IMR-90 (cell line): Measurements from ENCODE around the gene IVNS1ABP. TPM values are rescaled to one million over a fixed set of nuclear protein-coding genes. Genes with fewer than 3 reads are reported as not detected.

Experiments used
- ATAC-seq: fragments of 200-7000 bp; cut with Tn5 transposase; 2 replicates; pipeline ENCODE4 v1.9.1; 2020; ENCODE audit warnings: low read depth, mild to moderate bottlenecking, moderate library complexity
- BruUV-seq: library from RNA; stranded (reverse); fragments of 400-500 nt; replicated peaks from 2 replicates; lab custom pipeline; 2021; lab: Mats Ljungman, UMichigan
- CTCF ChIA-PET: fragments of 300-600 bp; formaldehyde crosslinking; extraction: SDS; loops from one replicate; lab custom pipeline; 2021; ENCODE audit warnings: antibody characterized with exemption; lab: Yijun Ruan, JAX
- POLR2A ChIA-PET: fragments of 300-600 bp; sonication (Branson Sonifier 250); formaldehyde crosslinking; loops from one replicate; lab custom pipeline; 2022; ENCODE audit warnings: antibody characterized with exemption; ENCODE audit not compliant: unreplicated experiment; lab: Charles Lee
- DNase-seq: peaks from one replicate; pipeline ENCODE4 v3.0.0; 2013
- H2AFZ ChIP-seq: replicated peaks from 2 replicates; pipeline ENCODE3; 2013; ENCODE audit warnings: low read length, mild to moderate bottlenecking; ENCODE audit not compliant: poor library complexity
- H2AK5ac ChIP-seq: 2 replicates; pipeline ENCODE4 v1.6.1; 2013; ENCODE audit warnings: low read depth, low read length, inconsistent platforms
- H2AK9ac ChIP-seq: replicated peaks from 2 replicates; pipeline ENCODE3; 2013; ENCODE audit warnings: mild to moderate bottlenecking, low read depth, low read length, moderate library complexity; ENCODE audit not compliant: poor library complexity
- H2BK120ac ChIP-seq: 2 replicates; pipeline ENCODE4 v1.6.1; 2013; ENCODE audit warnings: low read depth, low read length, inconsistent platforms
- H2BK15ac ChIP-seq: 3 replicates; pipeline ENCODE4 v1.6.1; 2013; ENCODE audit warnings: low read depth, low read length, inconsistent platforms
- H2BK20ac ChIP-seq: 2 replicates; pipeline ENCODE4 v1.6.1; 2013; ENCODE audit warnings: low read depth, mild to moderate bottlenecking, inconsistent platforms, low read length, moderate library complexity
- H2BK5ac ChIP-seq: 2 replicates; pipeline ENCODE4 v1.6.1; 2013; ENCODE audit warnings: mild to moderate bottlenecking, low read depth, low read length, inconsistent platforms; ENCODE audit not compliant: poor library complexity, severe bottlenecking
- H3K14ac ChIP-seq: replicated peaks from 2 replicates; pipeline ENCODE4 v1.6.1; 2013; ENCODE audit warnings: low read depth, low read length, inconsistent platforms
- H3K18ac ChIP-seq: 2 replicates; pipeline ENCODE4 v1.6.1; 2013; ENCODE audit warnings: low read depth, low read length, control low read depth
- H3K23ac ChIP-seq: 2 replicates; pipeline ENCODE4 v1.6.1; 2013; ENCODE audit warnings: low read depth, low read length, inconsistent platforms
- H3K27ac ChIP-seq: 2 replicates; pipeline ENCODE4 v1.5.1; 2013; ENCODE audit warnings: mild to moderate bottlenecking, control low read depth, low read length; ENCODE audit not compliant: insufficient read depth
- H3K27me3 ChIP-seq: 2 replicates; pipeline ENCODE4 v1.6.1; 2013; ENCODE audit warnings: low read length; ENCODE audit not compliant: control insufficient read depth, insufficient read depth
- H3K36me3 ChIP-seq: 2 replicates; pipeline ENCODE4 v1.6.1; 2013; ENCODE audit warnings: low read length, mixed read lengths; ENCODE audit not compliant: control insufficient read depth, insufficient read depth
- H3K4ac ChIP-seq: 2 replicates; pipeline ENCODE4 v1.6.1; 2013; ENCODE audit warnings: low read depth, low read length, inconsistent platforms
- H3K4me1 ChIP-seq: 2 replicates; pipeline ENCODE4 v1.6.1; 2013; ENCODE audit warnings: low read length, mixed read lengths; ENCODE audit not compliant: control insufficient read depth, insufficient read depth
- H3K4me2 ChIP-seq: 2 replicates; pipeline ENCODE4 v1.6.1; 2013; ENCODE audit warnings: low read depth, mild to moderate bottlenecking, control low read depth, low read length, moderate library complexity
- H3K4me3 ChIP-seq: 2 replicates; pipeline ENCODE4 v1.5.1; 2013; ENCODE audit warnings: low read depth, mild to moderate bottlenecking, control low read depth, low read length, moderate library complexity; ENCODE audit not compliant: insufficient read depth
- H3K56ac ChIP-seq: 2 replicates; pipeline ENCODE4 v1.6.1; 2013; ENCODE audit warnings: low read length, inconsistent platforms; ENCODE audit not compliant: insufficient read depth; ENCODE audit errors: extremely low read depth
- H3K79me1 ChIP-seq, 2 experiments: 2 replicates each; pipeline ENCODE4 v1.6.1; 2013; ENCODE audit warnings: low read length in 2 of 2, inconsistent platforms in 1 of 2, low read depth in 1 of 2
- H3K9ac ChIP-seq: 2 replicates; pipeline ENCODE4 v1.6.1; 2013; ENCODE audit warnings: low read depth, low read length, control low read depth
- H3K9me1 ChIP-seq: 2 replicates; pipeline ENCODE4 v1.6.1; 2013; ENCODE audit warnings: low read length, inconsistent platforms; ENCODE audit not compliant: insufficient read depth
- H3K9me3 ChIP-seq: 2 replicates; pipeline ENCODE4 v1.6.1; 2013; ENCODE audit warnings: low read length; ENCODE audit not compliant: control insufficient read depth, insufficient read depth
- H4K20me1 ChIP-seq: 2 replicates; pipeline ENCODE4 v1.6.1; 2013; ENCODE audit warnings: low read length, inconsistent platforms; ENCODE audit not compliant: insufficient read depth
- H4K5ac ChIP-seq: 2 replicates; pipeline ENCODE4 v1.6.1; 2013; ENCODE audit warnings: mild to moderate bottlenecking, low read depth, low read length, control low read depth
- H4K8ac ChIP-seq, 2 experiments: 2 replicates each; pipeline ENCODE4 v1.6.1; 2013; ENCODE audit warnings: low read depth in 2 of 2, low read length in 2 of 2, control low read depth in 1 of 2, inconsistent platforms in 1 of 2
- H4K91ac ChIP-seq: 2 replicates; pipeline ENCODE4 v1.6.1; 2013; ENCODE audit warnings: low read depth, low read length, inconsistent platforms; ENCODE audit not compliant: insufficient read depth
- BHLHE40 ChIP-seq: fragments of 150-350 bp; IDR thresholded peaks from 2 replicates; pipeline ENCODE4 v1.6.1; 2016; ENCODE audit warnings: mild to moderate bottlenecking, low read depth, low read length
- CEBPB ChIP-seq: IDR thresholded peaks from 2 replicates; pipeline ENCODE4 v1.6.1; 2012; ENCODE audit warnings: low read depth, low read length, improper control_type of control experiment
- CHD1 ChIP-seq: IDR thresholded peaks from 2 replicates; pipeline ENCODE4 v1.6.1; 2012; ENCODE audit warnings: low read depth, low read length, improper control_type of control experiment
- ELK1 ChIP-seq: fragments of 150-350 bp; IDR thresholded peaks from 2 replicates; pipeline ENCODE4 v1.6.1; 2016; ENCODE audit warnings: low read depth, mild to moderate bottlenecking, low read length, moderate library complexity, borderline replicate concordance
- FOS ChIP-seq: fragments of 150-350 bp; IDR thresholded peaks from 2 replicates; pipeline ENCODE4 v1.6.1; 2016; ENCODE audit warnings: low read depth, low read length
- MAFK ChIP-seq: IDR thresholded peaks from 2 replicates; pipeline ENCODE4 v1.6.1; 2012; ENCODE audit warnings: low read depth, low read length, improper control_type of control experiment
- MAZ ChIP-seq: IDR thresholded peaks from 2 replicates; pipeline ENCODE4 v1.6.1; 2012; ENCODE audit warnings: low read depth, mild to moderate bottlenecking, low read length, improper control_type of control experiment, moderate library complexity, borderline replicate concordance
- MXI1 ChIP-seq: IDR thresholded peaks from 2 replicates; pipeline ENCODE4 v1.6.1; 2012; ENCODE audit warnings: low read depth, mild to moderate bottlenecking, low read length, moderate library complexity, borderline replicate concordance
- NFE2L2 ChIP-seq: fragments of 150-350 bp; IDR thresholded peaks from 2 replicates; pipeline ENCODE4 v1.6.1; 2016; ENCODE audit warnings: low read depth, mild to moderate bottlenecking, low read length
- POLR2A ChIP-seq: IDR thresholded peaks from 2 replicates; pipeline ENCODE4 v1.6.1; 2012; ENCODE audit warnings: mild to moderate bottlenecking, low read depth, low read length
- RAD21 ChIP-seq: IDR thresholded peaks from 2 replicates; pipeline ENCODE4 v1.6.1; 2012; ENCODE audit warnings: low read length, improper control_type of control experiment
- RCOR1 ChIP-seq: IDR thresholded peaks from 2 replicates; pipeline ENCODE4 v1.6.1; 2012; ENCODE audit warnings: mild to moderate bottlenecking, low read length, improper control_type of control experiment; ENCODE audit not compliant: insufficient replicate concordance
- RFX5 ChIP-seq: IDR thresholded peaks from 2 replicates; pipeline ENCODE4 v1.8.0; 2012; ENCODE audit warnings: low read depth, mild to moderate bottlenecking, low read length, moderate library complexity
- SMC3 ChIP-seq: fragments of 150-350 bp; IDR thresholded peaks from 2 replicates; pipeline ENCODE4 v1.6.1; 2016; ENCODE audit warnings: low read depth, mild to moderate bottlenecking, antibody characterized with exemption, low read length, moderate library complexity
- dilution Hi-C: fragments of 300-500 bp; cut with HindIII; formaldehyde crosslinking; loops from one replicate; pipeline ENCODE4 v1.14.3; 2018; ENCODE audit warnings: low sequenced_read_pairs; ENCODE audit not compliant: unreplicated experiment
- in situ Hi-C: fragments of 300-500 bp; cut with MboI; formaldehyde crosslinking; loops from 3 replicates; pipeline ENCODE4 v1.14.3; 2019; ENCODE audit warnings: low sequenced_read_pairs, inconsistent platforms, mixed read lengths
- intact Hi-C: fragments of 100-400 bp; cut with micrococcal nuclease; formaldehyde crosslinking; loops from 2 replicates; pipeline ENCODE4 v1.10.0; 2022
- polyA plus RNA-seq, 3 experiments: library from polyadenylated mRNA; depleted of rRNA; stranded (reverse); fragments of >200 nt; gene quantifications; 2 replicates each; pipeline ENCODE4 v1.2.3, GENCODE V29; 2012; ENCODE audit warnings: low replicate concordance in 1 of 3
- total RNA-seq: library from RNA; depleted of rRNA; stranded (reverse); fragments of >200 nt; gene quantifications from 2 replicates; pipeline ENCODE4 v1.2.3, GENCODE V29; 2012
- TF ChIP-seq, protein P1 (sequence below): fragments of 150-350 bp; IDR thresholded peaks from 2 replicates; pipeline ENCODE4 v1.6.1; 2017; ENCODE audit warnings: mild to moderate bottlenecking, antibody characterized with exemption, low read length, low read depth
- TF ChIP-seq, protein P2 (sequence below): conservative IDR thresholded peaks from 2 replicates; pipeline ENCODE4 v1.5.1; 2012; ENCODE audit warnings: mild to moderate bottlenecking, low read depth, low read length, improper control_type of control experiment

IVNS1ABP gene
- total and polyA plus RNA-seq, 2 of the 4 experiments (the other 2 are of a cell fraction) = 21.8 to 26.7 TPM

- in situ Hi-C loops = no loop called here
Measured at GRCh38 chr1:185289880-185290279, 27.2 kb downstream of the IVNS1ABP start.

More at GRCh38 chr1:185289880-185290279, 27.2 kb downstream of the IVNS1ABP start:
- Histone ChIP-seq H4K8ac (no peak overlapping the region), H2BK120ac (no peak overlapping the region), H3K4me3 (no peak overlapping the region), H3K9ac (no peak overlapping the region), H3K18ac (no peak overlapping the region), H2BK20ac (no peak overlapping the region), H3K4me2 (no peak overlapping the region), H4K5ac (no peak overlapping the region), H3K4me1 (peaks cover 3% of the 10 kb centered on the region), H3K27ac (no peak overlapping the region), H2AK5ac (no peak overlapping the region), H2AFZ (no peak overlapping the region), H3K56ac (no peak overlapping the region), H4K20me1 (no peaks in the 10 kb centered on the region), H3K14ac (no peak overlapping the region), H3K9me1 (0 out of 2 replicates have a peak, but pooled peaks cover 2% of the 10 kb centered on the region), H3K36me3 (peaks cover 1% of the 10 kb centered on the region; the same call in 1 of the 2 replicates), H4K91ac (no peak overlapping the region), H3K9me3 (no peaks in the 10 kb centered on the region), H3K4ac (no peak overlapping the region), H3K23ac (no peak overlapping the region), H2AK9ac (no peak overlapping the region), H3K79me1 (no peaks in the 10 kb centered on the region), H3K27me3 (no peaks in the 10 kb centered on the region), H2BK15ac (no peak overlapping the region), H2BK5ac (no peak overlapping the region)
- BruUV-seq = no TSS peak
- intact Hi-C loops (no loop called here), dilution Hi-C loops (no loop called here)
- ATAC-seq (no peak), DNase-seq (no peak)
- TF ChIP-seq RFX5 = no peak
- TF ChIP-seq MXI1 = no peak
- TF ChIP-seq ELK1 = no peak
- no peak for TF ChIP-seq BHLHE40
- TF ChIP-seq POLR2A = no peak
- TF ChIP-seq, protein P1, sequence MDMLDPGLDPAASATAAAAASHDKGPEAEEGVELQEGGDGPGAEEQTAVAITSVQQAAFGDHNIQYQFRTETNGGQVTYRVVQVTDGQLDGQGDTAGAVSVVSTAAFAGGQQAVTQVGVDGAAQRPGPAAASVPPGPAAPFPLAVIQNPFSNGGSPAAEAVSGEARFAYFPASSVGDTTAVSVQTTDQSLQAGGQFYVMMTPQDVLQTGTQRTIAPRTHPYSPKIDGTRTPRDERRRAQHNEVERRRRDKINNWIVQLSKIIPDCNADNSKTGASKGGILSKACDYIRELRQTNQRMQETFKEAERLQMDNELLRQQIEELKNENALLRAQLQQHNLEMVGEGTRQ = no peak
- TF ChIP-seq CHD1 = no peak
- TF ChIP-seq RAD21 = no peak
- TF ChIP-seq NFE2L2 = no peak
- TF ChIP-seq MAZ = no peak
- no peak for TF ChIP-seq SMC3
- TF ChIP-seq FOS = no peak
- no peak for TF ChIP-seq CEBPB
- TF ChIP-seq, protein P2, sequence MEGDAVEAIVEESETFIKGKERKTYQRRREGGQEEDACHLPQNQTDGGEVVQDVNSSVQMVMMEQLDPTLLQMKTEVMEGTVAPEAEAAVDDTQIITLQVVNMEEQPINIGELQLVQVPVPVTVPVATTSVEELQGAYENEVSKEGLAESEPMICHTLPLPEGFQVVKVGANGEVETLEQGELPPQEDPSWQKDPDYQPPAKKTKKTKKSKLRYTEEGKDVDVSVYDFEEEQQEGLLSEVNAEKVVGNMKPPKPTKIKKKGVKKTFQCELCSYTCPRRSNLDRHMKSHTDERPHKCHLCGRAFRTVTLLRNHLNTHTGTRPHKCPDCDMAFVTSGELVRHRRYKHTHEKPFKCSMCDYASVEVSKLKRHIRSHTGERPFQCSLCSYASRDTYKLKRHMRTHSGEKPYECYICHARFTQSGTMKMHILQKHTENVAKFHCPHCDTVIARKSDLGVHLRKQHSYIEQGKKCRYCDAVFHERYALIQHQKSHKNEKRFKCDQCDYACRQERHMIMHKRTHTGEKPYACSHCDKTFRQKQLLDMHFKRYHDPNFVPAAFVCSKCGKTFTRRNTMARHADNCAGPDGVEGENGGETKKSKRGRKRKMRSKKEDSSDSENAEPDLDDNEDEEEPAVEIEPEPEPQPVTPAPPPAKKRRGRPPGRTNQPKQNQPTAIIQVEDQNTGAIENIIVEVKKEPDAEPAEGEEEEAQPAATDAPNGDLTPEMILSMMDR = no peak
- no peak for TF ChIP-seq MAFK
- no peak for TF ChIP-seq RCOR1
- POLR2A ChIA-PET = no interaction called here
- CTCF ChIA-PET = no interaction called here
